Breast epithelium (tissue), 4 donors: ENCODE measurements around the gene PAX7. TPM values are rescaled to one million over a fixed set of nuclear protein-coding genes. Genes with fewer than 3 reads are reported as not detected.

Experiments
- DNase-seq, 2 donors: peaks; one replicate each; pipeline ENCODE4 v3.0.0-alpha.2; 2019; ENCODE audit warnings: low spot score in 2 of 2
- H3K27ac ChIP-seq, 2 donors: fragments of 200-600 bp; sonication (generic) in 1 of 2; one replicate each; pipeline ENCODE4 v1.5.1; 2016 to 2019; ENCODE audit warnings: mild to moderate bottlenecking in 1 of 2
- H3K27me3 ChIP-seq, 2 donors: fragments of 200-600 bp; sonication (generic) in 1 of 2; one replicate each; pipeline versions ENCODE4 v1.5.1 to v1.6.0; 2017 to 2019; ENCODE audit warnings: control low read depth in 1 of 2, mild to moderate bottlenecking in 1 of 2
- H3K36me3 ChIP-seq: fragments of 200-600 bp; one replicate; pipeline ENCODE4 v1.5.1; 2019
- H3K4me1 ChIP-seq, 2 donors: fragments of 200-600 bp; sonication (generic); one replicate each; pipeline ENCODE4 v1.5.1; 2016 to 2019; ENCODE audit warnings: control low read depth in 1 of 2
- H3K4me3 ChIP-seq, 3 donors: fragments of 200-600 bp; sonication (generic); 1 replicate in 2 of 3; 2 replicates in 1 of 3; pipeline ENCODE4 v1.5.1; 2016 to 2019; ENCODE audit warnings: mild to moderate bottlenecking in 3 of 3, moderate library complexity in 2 of 3
- H3K9me3 ChIP-seq, 2 donors: fragments of 200-600 bp; sonication (generic) in 1 of 2; one replicate each; pipeline ENCODE4 v1.5.1; 2016 to 2019; ENCODE audit warnings: control low read depth in 1 of 2
- CTCF ChIP-seq, 3 donors: fragments of 450-650 bp; IDR thresholded peaks; one replicate each; pipeline ENCODE4 v1.5.1; 2016 to 2017; ENCODE audit warnings: antibody characterized with exemption in 3 of 3, mild to moderate bottlenecking in 3 of 3, moderate library complexity in 3 of 3
- POLR2A ChIP-seq: fragments of 450-650 bp; IDR thresholded peaks from one replicate; pipeline ENCODE4 v1.6.1; 2016; ENCODE audit warnings: antibody characterized with exemption, mild to moderate bottlenecking, moderate library complexity
- POLR2AphosphoS5 ChIP-seq, 3 donors: sonication (generic); formaldehyde crosslinking; IDR thresholded peaks; one replicate each; pipeline ENCODE4 v1.6.1; 2017; ENCODE audit warnings: antibody characterized with exemption in 3 of 3
- intact Hi-C: fragments of 100-400 bp; cut with DNase I; formaldehyde crosslinking; loops from one replicate; pipeline ENCODE4 v1.15.1; 2023; ENCODE audit warnings: low total_unique reads
- total RNA-seq, 3 donors: library from RNA; depleted of rRNA; stranded (reverse); fragments of >200 nt; gene quantifications; one replicate each; pipeline ENCODE4 v1.1.0, GENCODE V29; 2016

The PAX7 gene
- total RNA-seq, 3 donors from 2014 or later, result not detected

DNA sequence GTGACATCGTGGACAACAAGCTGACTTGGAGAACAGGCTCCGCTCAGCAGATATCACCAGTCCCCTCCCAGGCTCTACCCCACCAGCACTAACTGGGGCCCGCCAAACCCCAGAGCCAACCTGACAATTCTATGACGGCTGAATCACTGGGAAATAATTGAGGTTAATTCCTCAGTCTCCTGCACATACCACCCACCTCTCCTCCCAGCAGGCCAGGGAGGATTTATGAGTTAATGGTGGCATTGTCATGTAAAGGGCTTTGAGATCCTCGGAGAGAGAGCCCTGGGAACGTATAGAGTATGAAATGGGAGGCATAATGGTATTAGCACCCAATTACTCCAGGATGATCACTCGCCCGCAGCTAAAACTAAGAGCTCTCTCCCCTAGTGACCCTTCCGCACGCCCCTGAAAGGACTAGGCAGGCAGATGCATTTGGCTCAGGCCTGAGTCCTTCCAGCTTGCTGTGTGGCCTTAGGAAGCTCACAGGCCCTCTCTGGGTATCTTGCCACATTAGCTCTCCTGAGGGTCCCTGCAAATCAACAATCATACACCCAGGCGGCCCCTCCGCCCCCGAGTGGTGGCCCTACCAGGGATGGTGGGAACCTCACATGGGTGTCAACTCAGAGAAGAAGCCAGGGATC, 27.3 kb upstream of the PAX7 start:
- Histone ChIP-seq H3K9me3 (no peaks in the 10 kb centered on the region), H3K27ac (no peak overlapping the region), H3K27me3 (no peaks in the 10 kb centered on the region), H3K4me1 (no peaks in the 10 kb centered on the region), H3K36me3 (no peaks in the 10 kb centered on the region), H3K4me3 (no peak overlapping the region)
- intact Hi-C loops, result no loop called here
- DNase-seq, result peak in 1 of 2 donors; percentile 36
- TF ChIP-seq CTCF (IDR thresholded peaks at IDR 0.05) (no peak), POLR2AphosphoS5 (IDR thresholded peaks at IDR 0.05) (no peak), POLR2A (no peak)

GRCh38 chr1:18606443-18607288, 24.0 kb upstream of the PAX7 start:
- Histone ChIP-seq H3K36me3 (no peaks in the 10 kb centered on the region), H3K27me3 (peaks cover 0 to 8% of the 10 kb centered on the region in 2 donors), H3K4me1 (no peaks in the 10 kb centered on the region), H3K27ac (no peak overlapping the region), H3K9me3 (no peaks in the 10 kb centered on the region), H3K4me3 (no peak overlapping the region)
- TF ChIP-seq CTCF (IDR thresholded peaks at IDR 0.05), result no peak
- TF ChIP-seq POLR2AphosphoS5 (IDR thresholded peaks at IDR 0.05), result no peak
- TF ChIP-seq POLR2A, result no peak
- DNase-seq, result no peak
- intact Hi-C loops, result no loop called here

GRCh38 chr1:18607289-18607760, 23.3 kb upstream of the PAX7 start:
- H3K27me3 ChIP-seq, result peaks cover 0 to 14% of the 10 kb centered on the region in 2 donors
- no peaks in the 10 kb centered on the region for H3K4me1 ChIP-seq
- DNase-seq, result peak in 1 of 2 donors; percentile 46
- TF ChIP-seq POLR2AphosphoS5 (IDR thresholded peaks at IDR 0.05) (no peak), POLR2A (no peak), CTCF (IDR thresholded peaks at IDR 0.05) (no peak)
- intact Hi-C loops, result no loop called here
- H3K9me3 ChIP-seq, result no peaks in the 10 kb centered on the region
- no peaks in the 10 kb centered on the region for H3K36me3 ChIP-seq
- H3K27ac ChIP-seq, result no peak overlapping the region
- no peak overlapping the region for H3K4me3 ChIP-seq

DNA sequence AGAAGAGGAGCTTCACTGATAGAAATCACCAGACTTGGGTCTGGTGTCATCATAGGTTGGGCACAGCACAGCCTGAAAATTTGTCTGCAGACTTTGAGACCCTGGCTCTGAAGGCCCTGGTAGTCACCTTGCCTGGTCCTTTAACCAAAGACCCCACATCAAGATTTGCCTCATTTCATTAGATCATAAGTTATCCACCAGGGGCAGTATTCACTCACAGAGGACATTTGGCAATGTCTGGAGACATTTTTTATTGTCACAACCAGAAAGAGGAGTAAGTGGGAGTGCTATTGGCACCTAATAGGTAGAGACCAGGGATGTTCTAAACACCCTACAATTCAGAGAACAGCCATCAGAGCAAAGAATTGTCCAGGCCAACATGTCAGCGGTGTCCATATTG, 22.1 kb upstream of the PAX7 start:
- no peak overlapping the region for H3K27ac ChIP-seq
- no peak for DNase-seq
- H3K4me1 ChIP-seq, result no peaks in the 10 kb centered on the region
- H3K4me3 ChIP-seq, result no peak overlapping the region
- H3K9me3 ChIP-seq, result no peaks in the 10 kb centered on the region
- H3K27me3 ChIP-seq, result peaks cover 0 to 24% of the 10 kb centered on the region in 2 donors
- intact Hi-C loops, result no loop called here
- no peaks in the 10 kb centered on the region for H3K36me3 ChIP-seq
- no peak for TF ChIP-seq POLR2AphosphoS5 (IDR thresholded peaks at IDR 0.05)

GRCh38 chr1:18611311-18611710, 19.3 kb upstream of the PAX7 start:
- no peaks in the 10 kb centered on the region for H3K36me3 ChIP-seq
- H3K27me3 ChIP-seq, result peaks cover 0 to 40% of the 10 kb centered on the region in 2 donors
- no peak overlapping the region for H3K4me3 ChIP-seq

More at GRCh38 chr1:18611311-18611710, 19.3 kb upstream of the PAX7 start:
- peaks cover 0 to 5% of the 10 kb centered on the region in 2 donors for H3K9me3 ChIP-seq
- intact Hi-C loops, result loop anchor here (10.0 kb wide), 1 partner anchor 413 kb away; no protein-coding TSS in a partner anchor
- TF ChIP-seq CTCF (IDR thresholded peaks at IDR 0.05), result no peak
- H3K27ac ChIP-seq, result no peak overlapping the region
- no peak for DNase-seq
- no peaks in the 10 kb centered on the region for H3K4me1 ChIP-seq
